Body of pancreas (tissue), 4 donors: Measurements from ENCODE around the gene DTYMK.

Experiments used
- CTCF ChIP-seq, 7 experiments: fragments of 450-650 bp in 4 of 7; fragments of 200-600 bp in 3 of 7; sonication (generic) in 3 of 7; IDR thresholded peaks; one replicate each; pipeline ENCODE4 v1.5.1; 2016 to 2019; ENCODE audit warnings: antibody characterized with exemption in 7 of 7
- POLR2A ChIP-seq, 3 donors: fragments of 450-650 bp; IDR thresholded peaks; one replicate each; pipeline ENCODE4 v1.6.1; 2016; ENCODE audit warnings: antibody characterized with exemption in 3 of 3, mild to moderate bottlenecking in 2 of 3

GRCh38 chr2:241639385-241639784 lies 47.2 kb downstream of the DTYMK start:
- TF ChIP-seq CTCF (IDR thresholded peaks at IDR 0.05) (no peak), POLR2A (IDR thresholded peaks at IDR 0.05) (no peak)
